GM23248 (cell line): ENCODE results near the gene ATP2A3. TPM values are rescaled to one million over a fixed set of nuclear protein-coding genes. Genes with fewer than 3 reads are reported as not detected.

Source experiments
- DNase-seq: peaks from one replicate; pipeline ENCODE4 v3.0.0-alpha.2; 2015
- H2AFZ ChIP-seq: fragments of 200-600 bp; sonication (generic); 2 replicates; pipeline ENCODE4 v1.6.1; 2016; ENCODE audit warnings: antibody characterized with exemption
- H3F3A ChIP-seq: fragments of 200-600 bp; sonication (generic); 2 replicates; pipeline ENCODE4 v1.6.1; 2016; ENCODE audit warnings: mild to moderate bottlenecking, antibody characterized with exemption, mixed run types; ENCODE audit not compliant: insufficient read depth
- H3K27ac ChIP-seq: fragments of 200-600 bp; sonication (generic); 2 replicates; pipeline ENCODE4 v1.5.1; 2016; ENCODE audit warnings: mild to moderate bottlenecking
- H3K27me3 ChIP-seq: fragments of 200-600 bp; sonication (generic); replicated peaks from 2 replicates; pipeline ENCODE4 v1.6.1; 2016; ENCODE audit warnings: mild to moderate bottlenecking; ENCODE audit not compliant: insufficient read depth
- H3K36me3 ChIP-seq: fragments of 200-600 bp; sonication (generic); 2 replicates; pipeline ENCODE4 v1.6.1; 2016; ENCODE audit warnings: low read depth, mild to moderate bottlenecking
- H3K4me1 ChIP-seq: fragments of 200-600 bp; sonication (generic); 2 replicates; pipeline ENCODE4 v1.6.1; 2016; ENCODE audit warnings: mild to moderate bottlenecking; ENCODE audit not compliant: insufficient read depth
- H3K4me2 ChIP-seq: fragments of 200-600 bp; sonication (generic); one replicate; pipeline ENCODE4 v1.6.1; 2016; ENCODE audit warnings: mild to moderate bottlenecking; ENCODE audit not compliant: unreplicated experiment
- H3K4me3 ChIP-seq: fragments of 200-600 bp; sonication (generic); 2 replicates; pipeline ENCODE4 v1.5.1; 2016; ENCODE audit warnings: mild to moderate bottlenecking
- H3K79me2 ChIP-seq: fragments of 200-600 bp; sonication (generic); 2 replicates; pipeline ENCODE4 v1.6.1; 2016; ENCODE audit warnings: mild to moderate bottlenecking; ENCODE audit not compliant: insufficient read depth
- H3K9ac ChIP-seq: fragments of 200-600 bp; sonication (generic); 2 replicates; pipeline ENCODE4 v1.6.1; 2016; ENCODE audit warnings: mild to moderate bottlenecking
- H3K9me2 ChIP-seq: fragments of 200-600 bp; sonication (generic); 2 replicates; pipeline ENCODE4 v1.6.1; 2016; ENCODE audit warnings: mixed run types, mild to moderate bottlenecking, moderate library complexity; ENCODE audit not compliant: insufficient read depth
- H3K9me3 ChIP-seq: fragments of 200-600 bp; sonication (generic); one replicate; pipeline ENCODE4 v1.6.1; 2017; ENCODE audit warnings: low read depth
- H4K20me1 ChIP-seq: fragments of 200-600 bp; sonication (generic); 2 replicates; pipeline ENCODE4 v1.6.0; 2016; ENCODE audit not compliant: insufficient read depth
- EZH2 ChIP-seq: fragments of 200-600 bp; sonication (generic); IDR thresholded peaks from 2 replicates; pipeline ENCODE4 v1.6.1; 2018; ENCODE audit warnings: antibody characterized with exemption, mild to moderate bottlenecking; ENCODE audit not compliant: insufficient read depth, poor library complexity, severe bottlenecking
- EZH2phosphoT487 ChIP-seq: fragments of 200-600 bp; sonication (generic); IDR thresholded peaks from 2 replicates; pipeline ENCODE4 v1.6.1; 2018; ENCODE audit warnings: antibody characterized with exemption, moderate library complexity, mild to moderate bottlenecking, low read depth; ENCODE audit not compliant: insufficient read depth
- WGBS, 2 experiments: methylation state at CpG; one replicate each; pipeline ENCODE4 v1.1.6; 2015 to 2017; ENCODE audit warnings: low lambda C conversion rate in 2 of 2, low coverage in 1 of 2; ENCODE audit errors: missing lambda C conversion rate in 2 of 2; 5-methylcytosine and 5-hydroxymethylcytosine counted together
- in situ Hi-C: fragments of 300-500 bp; cut with MboI; formaldehyde crosslinking; loops from 2 replicates; pipeline ENCODE4 v1.15.0; 2020
- polyA plus RNA-seq: library from polyadenylated mRNA; unstranded; fragments of >200 nt; fragmentation: Nextera tagmentation; extraction: Ambion mirVana; gene quantifications from 2 replicates; pipeline ENCODE4 v1.2.1, GENCODE V29; 2016
- total RNA-seq: library from RNA; depleted of rRNA; stranded (reverse); fragments of >200 nt; shearing (Covaris generic); gene quantifications from 2 replicates; pipeline ENCODE4 v1.2.3, GENCODE V29; 2014; rRNA removed

ATP2A3 gene
- total and polyA plus RNA-seq, 2 experiments from 2014 or later, result 0.81 to 0.86 TPM

DNA sequence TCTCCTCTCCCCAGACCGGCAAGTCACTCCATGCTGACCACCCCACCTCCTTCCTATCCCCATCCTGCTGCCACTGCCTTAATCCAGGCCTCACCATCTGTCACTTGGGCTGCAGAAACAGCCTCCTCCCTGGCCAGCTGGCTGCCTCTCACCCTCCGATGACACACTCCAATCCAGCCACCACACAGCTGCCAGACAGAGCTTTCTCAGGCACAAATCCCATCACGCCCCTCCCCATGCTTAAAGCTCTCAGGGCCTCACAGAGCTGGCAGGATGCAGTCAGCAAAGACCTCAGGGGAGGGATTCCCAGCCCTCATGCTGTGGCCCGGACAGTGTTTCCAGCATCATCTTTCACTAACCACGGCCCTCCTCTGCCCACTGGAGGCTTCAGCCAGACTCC is 85.1 kb downstream of the ATP2A3 start:
- H3K4me1 ChIP-seq, result peaks cover 9% of the 10 kb centered on the region; the same call in 1 of the 2 replicates
- no peak overlapping the region for H3K4me2 ChIP-seq
- H3K9me2 ChIP-seq, result no peaks in the 10 kb centered on the region
- 32 to 44% methylated on average over 5 of the region's 5 CpGs for WGBS, 2 experiments
- no peaks in the 10 kb centered on the region for H3K9me3 ChIP-seq
- TF ChIP-seq EZH2 (no peak), EZH2phosphoT487 (no peak)
- H3K27ac ChIP-seq, result peak overlapping the region; percentile 58
- DNase-seq, result peak; percentile 85
- H3K4me3 ChIP-seq, result no peak overlapping the region
- peak overlapping the region; percentile 56 for H3K9ac ChIP-seq
- H2AFZ ChIP-seq, result no peak overlapping the region
- no peaks in the 10 kb centered on the region for H3K79me2 ChIP-seq
- H4K20me1 ChIP-seq, result no peaks in the 10 kb centered on the region
- H3K36me3 ChIP-seq, result no peaks in the 10 kb centered on the region
- no peaks in the 10 kb centered on the region for H3K27me3 ChIP-seq
- in situ Hi-C loops, result no loop called here
- H3F3A ChIP-seq, result no peaks in the 10 kb centered on the region

DNA sequence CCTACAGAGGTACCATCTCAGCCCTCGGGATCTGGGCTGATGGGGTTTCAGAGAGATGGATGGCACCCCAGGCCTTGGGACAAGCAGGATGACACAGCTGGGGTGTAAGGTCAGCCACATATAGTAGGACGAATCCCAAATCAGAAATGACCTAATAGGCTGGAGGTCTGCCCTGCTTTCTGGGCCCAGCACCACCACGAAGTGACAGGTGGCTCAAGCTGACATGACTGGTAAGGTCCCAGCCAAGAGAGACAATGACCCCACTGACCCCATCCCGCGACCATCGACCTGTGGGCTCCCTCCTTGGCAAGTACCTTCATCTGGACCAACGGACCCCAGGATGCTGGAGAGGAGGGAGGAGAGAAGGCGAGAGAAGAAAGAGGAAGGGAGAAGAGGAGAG is 87.0 kb downstream of the ATP2A3 start:
- Histone ChIP-seq H3K27ac (no peak overlapping the region), H4K20me1 (no peaks in the 10 kb centered on the region), H3K9me3 (no peaks in the 10 kb centered on the region), H3K79me2 (no peaks in the 10 kb centered on the region), H3K9ac (no peak overlapping the region), H3K9me2 (no peaks in the 10 kb centered on the region), H3K36me3 (no peaks in the 10 kb centered on the region), H2AFZ (no peak overlapping the region), H3F3A (no peaks in the 10 kb centered on the region), H3K4me2 (no peak overlapping the region), H3K4me1 (peaks cover 9% of the 10 kb centered on the region; the same call in 1 of the 2 replicates), H3K4me3 (no peak overlapping the region), H3K27me3 (no peaks in the 10 kb centered on the region)
- TF ChIP-seq EZH2phosphoT487 (no peak), EZH2 (no peak)
- WGBS, 2 experiments, result 98 to 99% methylated on average over 8 of the region's 8 CpGs
- in situ Hi-C loops, result no loop called here
- no peak for DNase-seq

DNA sequence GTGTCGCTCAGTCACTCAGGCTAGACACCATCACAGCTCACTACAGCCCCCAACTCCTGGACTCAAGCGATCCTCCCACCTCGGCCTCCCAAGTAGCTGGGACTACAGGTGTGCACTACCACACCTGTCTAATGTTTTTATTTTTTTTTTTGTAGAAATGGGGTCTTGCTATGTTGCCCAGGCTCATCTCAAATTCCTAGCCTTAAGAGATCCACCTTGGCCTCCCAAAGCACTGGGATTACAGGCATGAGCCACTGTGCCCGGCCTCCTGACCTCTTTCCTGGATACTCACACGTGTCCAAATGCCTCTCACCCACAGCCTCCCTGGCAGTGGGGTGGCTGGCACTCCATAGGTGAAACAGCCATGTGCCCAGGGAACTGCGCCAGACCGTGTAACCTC is 88.9 kb downstream of the ATP2A3 start:
- DNase-seq, result no peak
- no peaks in the 10 kb centered on the region for H3K79me2 ChIP-seq
- no peak for TF ChIP-seq EZH2phosphoT487
- TF ChIP-seq EZH2, result no peak
- H3K9ac ChIP-seq, result no peak overlapping the region
- H2AFZ ChIP-seq, result no peak overlapping the region
- in situ Hi-C loops, result no loop called here
- no peaks in the 10 kb centered on the region for H3K27me3 ChIP-seq
- H3K4me1 ChIP-seq, result peaks cover 9% of the 10 kb centered on the region; the same call in 1 of the 2 replicates
- H4K20me1 ChIP-seq, result no peaks in the 10 kb centered on the region
- no peaks in the 10 kb centered on the region for H3K36me3 ChIP-seq
- WGBS, 2 experiments, result 88 to 90% methylated on average over 7 of the region's 7 CpGs
- no peaks in the 10 kb centered on the region for H3F3A ChIP-seq
- no peak overlapping the region for H3K4me3 ChIP-seq
- H3K9me3 ChIP-seq, result no peaks in the 10 kb centered on the region
- H3K9me2 ChIP-seq, result no peaks in the 10 kb centered on the region
- no peak overlapping the region for H3K4me2 ChIP-seq
- H3K27ac ChIP-seq, result no peak overlapping the region

Other genes starting within 250 kb of the ATP2A3 start
- gene HASPIN, start 240.5 kb downstream of the ATP2A3 start, total RNA-seq, result 1.9 and 3.0 TPM in 2 replicates
- 1.1 and 1.4 TPM in 2 replicates for gene HASPIN, start 240.5 kb downstream of the ATP2A3 start, polyA plus RNA-seq
- 11.8 and 23.3 TPM in 2 replicates for gene ITGAE, start 163.2 kb downstream of the ATP2A3 start, total RNA-seq
- gene ITGAE, start 163.2 kb downstream of the ATP2A3 start, polyA plus RNA-seq, result 80.3 and 83.6 TPM in 2 replicates
- 16.6 and 25.3 TPM in 2 replicates for gene NCBP3, start 118.2 kb downstream of the ATP2A3 start, total RNA-seq
- gene NCBP3, start 118.2 kb downstream of the ATP2A3 start, polyA plus RNA-seq, result 19.6 and 20.1 TPM in 2 replicates
- 4.5 and 5.1 TPM in 2 replicates for gene CAMKK1, start 71.4 kb downstream of the ATP2A3 start, total RNA-seq
- gene CAMKK1, start 71.4 kb downstream of the ATP2A3 start, polyA plus RNA-seq, result 4.0 and 4.1 TPM in 2 replicates
- not detected in 2 replicates for gene P2RX1, start 48.0 kb downstream of the ATP2A3 start, total RNA-seq
- gene P2RX1, start 48.0 kb downstream of the ATP2A3 start, polyA plus RNA-seq, result 0.06 TPM in 1 of 2 replicates, not detected in the other
- 25.3 and 29.0 TPM in 2 replicates for gene ZZEF1, start 178.6 kb upstream of the ATP2A3 start, total RNA-seq
- gene ZZEF1, start 178.6 kb upstream of the ATP2A3 start, polyA plus RNA-seq, result 3.2 and 4.1 TPM in 2 replicates
- 19.1 and 37.8 TPM in 2 replicates for gene CYB5D2, start 178.8 kb upstream of the ATP2A3 start, total RNA-seq
- 32.4 and 35.7 TPM in 2 replicates for gene CYB5D2, start 178.8 kb upstream of the ATP2A3 start, polyA plus RNA-seq